ENCODE results near the gene RAE1.

RAE1 gene

DNA sequence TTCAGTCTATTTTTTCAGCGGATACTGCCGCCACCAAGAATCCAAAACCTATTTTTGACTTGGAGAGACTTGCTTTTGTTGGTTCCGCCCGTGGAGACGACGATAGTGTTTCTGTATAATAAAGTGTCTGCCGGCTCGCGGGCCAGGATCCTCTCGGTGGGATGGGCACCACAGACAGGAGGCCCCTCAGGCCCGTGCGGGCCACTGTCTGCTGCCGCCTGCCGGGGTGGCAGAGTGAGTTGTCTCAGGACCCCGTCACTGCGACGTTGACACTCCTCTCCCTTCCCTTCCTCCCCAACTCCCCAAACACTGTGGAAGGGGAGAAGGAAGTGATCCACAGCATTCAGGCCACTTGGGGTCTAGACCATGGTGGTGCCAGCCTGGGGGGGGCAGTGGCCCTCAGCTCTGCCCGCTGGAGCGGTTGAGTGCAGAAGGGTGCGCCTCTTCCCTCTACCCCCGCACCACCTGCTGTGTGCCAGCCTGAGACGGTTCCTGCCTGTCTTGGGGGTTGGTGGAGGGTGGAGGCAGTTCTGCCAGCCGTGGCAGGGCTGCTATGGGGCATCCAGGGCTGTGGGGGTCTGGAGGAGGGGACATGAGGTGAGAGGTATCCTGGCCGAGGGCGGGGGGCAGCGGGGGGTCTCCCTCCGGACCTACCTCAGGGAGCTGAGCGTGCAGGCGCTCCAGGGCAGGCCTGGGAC is 57.6 kb downstream of the RAE1 start:
- H3K27ac ChIP-seq: no peak overlapping the region
- no peak for TF ChIP-seq FOXP2 (optimal IDR thresholded peaks at IDR 0.05; ENCODE audit: control extremely low read depth, extremely low read length, insufficient read depth)
- TF ChIP-seq POLR2AphosphoS5 (IDR thresholded peaks at IDR 0.05; ENCODE audit: borderline replicate concordance, low read depth, low read length): no peak
- TF ChIP-seq EZH2 (IDR thresholded peaks at IDR 0.05): no peak
- H3K9ac ChIP-seq (ENCODE audit: insufficient read length): no peak overlapping the region
- H3K4me3 ChIP-seq: no peak overlapping the region
- peaks cover 52% of the 10 kb centered on the region for H3K36me3 ChIP-seq (ENCODE audit: insufficient read depth, low read length)
- DNase-seq (ENCODE audit: low read depth, low spot score): no peak
- no peaks in the 10 kb centered on the region for H3K9me3 ChIP-seq (ENCODE audit: low read depth, low read length)

DNA sequence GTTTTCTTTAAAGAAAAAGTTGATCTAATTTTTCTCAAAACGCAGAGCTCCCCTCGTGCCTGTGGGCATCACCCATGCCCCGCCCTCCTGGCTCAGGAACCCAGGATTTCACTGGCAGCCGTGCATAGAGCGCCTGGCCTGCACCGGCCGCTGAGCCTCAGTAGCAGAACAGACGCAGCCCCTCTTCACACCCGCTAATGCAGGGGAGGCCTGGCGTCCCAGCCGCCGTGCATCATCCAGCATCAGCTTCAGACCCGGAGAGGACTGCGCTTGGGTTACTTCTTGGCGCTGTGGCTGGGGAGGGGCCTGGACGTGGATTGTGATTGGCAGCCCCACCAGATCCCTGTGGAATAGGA is 58.2 kb downstream of the RAE1 start:
- H3K4me3 ChIP-seq: no peak overlapping the region
- no peak overlapping the region for H3K9ac ChIP-seq (ENCODE audit: insufficient read length)
- no peak overlapping the region for H3K27ac ChIP-seq
- H3K36me3 ChIP-seq (ENCODE audit: insufficient read depth, low read length): peaks cover 46% of the 10 kb centered on the region
- no peak for DNase-seq (ENCODE audit: low read depth, low spot score)
- TF ChIP-seq EZH2 (IDR thresholded peaks at IDR 0.05) (no peak), FOXP2 (optimal IDR thresholded peaks at IDR 0.05; ENCODE audit: control extremely low read depth, extremely low read length, insufficient read depth) (no peak), POLR2AphosphoS5 (IDR thresholded peaks at IDR 0.05; ENCODE audit: borderline replicate concordance, low read depth, low read length) (no peak)
- no peaks in the 10 kb centered on the region for H3K9me3 ChIP-seq (ENCODE audit: low read depth, low read length)

DNA sequence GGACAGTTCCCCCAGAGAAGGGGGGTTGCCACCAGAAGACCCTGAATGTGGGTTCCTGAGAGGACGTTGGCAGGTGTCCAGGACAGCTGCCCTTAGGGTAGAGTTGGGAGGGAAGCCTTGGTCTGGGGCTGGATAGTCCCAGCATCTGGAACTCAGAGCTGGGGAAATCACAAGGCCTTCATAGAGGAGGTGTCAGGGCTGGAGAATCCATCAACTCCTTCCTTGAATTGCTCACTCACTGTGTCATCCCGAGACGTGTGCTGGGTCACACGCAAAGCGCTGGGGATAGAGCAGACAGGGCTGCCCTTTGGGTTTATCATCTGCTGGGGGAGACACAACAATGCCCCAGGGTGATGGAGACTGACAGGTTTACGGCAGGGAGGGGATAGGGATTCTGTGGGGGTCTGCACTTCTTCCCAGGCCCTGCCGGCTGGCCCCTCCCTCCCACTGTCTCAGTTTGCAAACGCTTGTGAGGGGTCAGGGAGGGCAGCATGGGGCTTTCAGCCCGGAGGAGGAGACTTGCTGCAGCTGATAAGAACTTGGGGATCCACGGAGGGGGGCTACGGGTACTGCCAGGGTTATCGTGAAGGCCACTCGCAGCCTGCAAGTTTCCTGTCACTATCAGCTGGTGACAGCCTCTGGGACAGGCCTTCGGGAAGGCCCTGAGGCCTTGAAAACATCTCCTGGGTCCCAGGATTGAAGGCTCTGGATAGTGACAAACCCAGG is 58.8 kb downstream of the RAE1 start:
- H3K27ac ChIP-seq: no peak overlapping the region
- no peak for DNase-seq (ENCODE audit: low read depth, low spot score)
- H3K9me3 ChIP-seq (ENCODE audit: low read depth, low read length): no peaks in the 10 kb centered on the region
- TF ChIP-seq EZH2 (IDR thresholded peaks at IDR 0.05): no peak
- TF ChIP-seq POLR2AphosphoS5 (IDR thresholded peaks at IDR 0.05; ENCODE audit: borderline replicate concordance, low read depth, low read length): peak; percentile 56; the same call in 1 of the 2 replicates
- no peak overlapping the region for H3K4me3 ChIP-seq
- no peak overlapping the region for H3K9ac ChIP-seq (ENCODE audit: insufficient read length)
- peaks cover 41% of the 10 kb centered on the region for H3K36me3 ChIP-seq (ENCODE audit: insufficient read depth, low read length)

DNA sequence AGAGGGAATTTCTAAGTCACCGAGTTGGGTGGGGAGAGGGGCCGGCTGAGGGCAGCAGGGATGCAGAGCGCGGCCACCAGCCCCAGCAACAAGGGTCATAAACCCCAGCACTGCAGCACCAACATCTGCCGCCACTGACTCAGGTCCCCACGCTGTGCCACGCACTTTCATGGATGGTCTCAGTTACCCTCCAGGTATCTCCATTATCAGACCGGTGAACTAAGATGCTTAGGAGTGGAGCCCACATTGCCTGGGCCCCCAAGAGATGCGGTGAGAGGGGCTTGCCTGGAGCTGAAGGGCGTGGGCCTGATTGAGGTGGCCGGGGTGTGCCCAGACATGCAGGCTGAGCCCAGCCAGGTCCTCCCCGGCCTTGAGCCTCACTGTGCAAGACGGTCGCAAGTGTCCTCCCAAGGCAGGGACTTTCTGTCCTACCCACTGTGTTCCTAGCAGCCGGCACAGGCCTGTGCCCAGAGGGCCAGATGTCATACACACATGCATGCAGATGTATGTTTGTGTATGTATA is 59.4 kb downstream of the RAE1 start:
- Histone ChIP-seq H3K9me3 (ENCODE audit: low read depth, low read length) (no peaks in the 10 kb centered on the region), H3K4me3 (no peak overlapping the region), H3K36me3 (ENCODE audit: insufficient read depth, low read length) (peaks cover 35% of the 10 kb centered on the region), H3K9ac (ENCODE audit: insufficient read length) (no peak overlapping the region), H3K27ac (no peak overlapping the region)
- TF ChIP-seq POLR2AphosphoS5 (IDR thresholded peaks at IDR 0.05; ENCODE audit: borderline replicate concordance, low read depth, low read length) (no peak; the same call in 1 of the 2 replicates), FOXP2 (optimal IDR thresholded peaks at IDR 0.05; ENCODE audit: control extremely low read depth, extremely low read length, insufficient read depth) (no peak), EZH2 (IDR thresholded peaks at IDR 0.05) (no peak)
- no peak for DNase-seq (ENCODE audit: low read depth, low spot score)

DNA sequence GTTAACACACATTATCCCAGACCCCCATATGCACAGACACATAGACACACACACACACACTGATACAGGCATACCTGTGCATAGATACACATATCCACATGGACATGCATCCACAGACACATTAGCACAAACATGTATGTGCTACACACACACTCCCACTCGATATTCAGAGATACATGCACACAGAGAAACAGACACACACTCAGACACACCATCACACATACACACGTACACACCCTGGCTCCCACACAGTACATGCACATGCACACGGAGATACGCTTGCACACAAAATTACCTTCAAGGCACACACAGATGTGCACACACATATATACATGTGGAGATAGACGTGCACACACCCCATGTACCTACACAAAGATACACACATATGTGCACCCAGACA is 59.9 kb downstream of the RAE1 start:
- no peak for DNase-seq (ENCODE audit: low read depth, low spot score)
- Histone ChIP-seq H3K4me3 (no peak overlapping the region), H3K9me3 (ENCODE audit: low read depth, low read length) (no peaks in the 10 kb centered on the region), H3K27ac (no peak overlapping the region), H3K9ac (ENCODE audit: insufficient read length) (no peak overlapping the region), H3K36me3 (ENCODE audit: insufficient read depth, low read length) (peaks cover 32% of the 10 kb centered on the region)
- TF ChIP-seq POLR2AphosphoS5 (IDR thresholded peaks at IDR 0.05; ENCODE audit: borderline replicate concordance, low read depth, low read length): no peak

DNA sequence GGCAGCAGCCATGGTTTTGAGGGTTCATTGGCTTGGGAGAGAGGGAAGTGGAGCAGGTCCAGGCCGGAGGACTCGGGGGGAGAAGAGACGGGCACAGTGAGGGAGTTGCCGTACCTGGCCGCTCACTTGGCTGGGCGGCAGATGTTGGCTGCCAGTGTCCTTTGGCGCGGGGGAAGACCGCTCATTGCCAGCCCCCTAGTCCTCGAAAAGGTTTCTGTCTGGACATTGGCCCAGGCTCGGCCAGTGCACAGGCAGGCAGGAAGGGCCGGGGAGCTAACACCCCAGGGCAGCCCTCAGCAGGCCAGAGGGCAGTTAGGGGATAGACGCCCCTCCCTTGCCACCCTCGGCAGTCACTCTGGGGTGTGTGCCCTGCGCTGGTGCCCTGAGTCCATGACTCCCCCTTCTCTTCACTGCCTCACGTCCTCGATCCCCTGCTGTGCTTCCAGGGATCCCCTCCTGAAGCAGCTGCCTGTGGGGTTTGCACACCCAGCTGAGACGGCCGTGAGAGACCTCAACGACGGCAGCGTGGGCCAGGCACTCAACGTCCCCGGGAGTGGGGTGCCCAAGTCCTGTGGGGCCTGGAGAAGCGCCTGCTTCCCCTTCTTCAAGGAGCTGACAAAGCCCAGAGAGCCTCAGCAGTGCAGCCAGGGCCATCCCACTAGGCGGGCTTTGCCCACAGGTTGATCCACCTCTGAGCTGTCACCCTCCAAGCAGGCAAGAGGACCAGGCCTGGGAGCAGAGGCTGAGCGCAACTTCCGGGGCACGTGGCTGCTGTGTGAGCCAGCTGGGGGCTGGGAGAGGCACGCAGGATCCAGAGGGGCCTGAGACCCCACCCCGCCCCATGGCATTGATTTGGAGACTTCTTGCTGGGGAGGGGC is 60.6 kb downstream of the RAE1 start:
- Histone ChIP-seq H3K4me3 (no peak overlapping the region), H3K9me3 (ENCODE audit: low read depth, low read length) (no peaks in the 10 kb centered on the region), H3K9ac (ENCODE audit: insufficient read length) (no peak overlapping the region), H3K27ac (no peak overlapping the region), H3K36me3 (ENCODE audit: insufficient read depth, low read length) (peaks cover 28% of the 10 kb centered on the region)
- TF ChIP-seq FOXP2 (optimal IDR thresholded peaks at IDR 0.05; ENCODE audit: control extremely low read depth, extremely low read length, insufficient read depth): no peak
- TF ChIP-seq EZH2 (IDR thresholded peaks at IDR 0.05): no peak
- no peak for TF ChIP-seq POLR2AphosphoS5 (IDR thresholded peaks at IDR 0.05; ENCODE audit: borderline replicate concordance, low read depth, low read length)
- no peak for DNase-seq (ENCODE audit: low read depth, low spot score)

DNA sequence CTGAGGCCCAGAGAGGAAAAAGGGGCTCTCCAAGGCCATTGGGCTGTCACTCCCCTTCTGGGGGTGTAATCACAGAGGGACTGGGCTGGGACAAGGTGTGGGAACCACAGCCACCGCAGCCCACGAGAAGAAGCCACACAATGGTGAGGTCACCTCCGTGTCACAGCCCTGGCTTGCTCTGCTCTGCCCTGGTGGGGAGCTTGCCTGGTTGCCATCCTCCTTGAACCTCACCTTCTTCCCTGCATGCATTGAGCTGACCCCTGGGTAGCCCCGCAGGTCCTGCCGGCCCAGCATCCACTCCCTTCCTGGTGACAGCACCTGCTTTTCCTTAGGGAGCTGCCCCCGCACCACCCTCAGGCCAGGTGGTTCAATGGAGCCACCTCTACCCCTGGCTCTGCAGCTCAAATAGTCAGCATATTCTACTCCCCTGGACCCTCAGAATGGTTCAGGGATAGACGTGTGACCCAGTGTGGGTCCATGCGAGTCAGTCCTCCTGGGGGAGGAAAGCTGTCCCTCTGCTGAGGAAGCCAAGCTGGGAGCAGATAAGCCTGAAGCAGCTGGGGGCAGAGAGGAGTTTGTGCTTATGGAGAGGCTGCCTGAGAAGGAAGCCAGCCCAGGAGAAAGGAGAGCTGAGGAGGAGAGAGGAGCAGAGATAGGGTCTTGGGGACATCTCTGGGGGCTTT is 61.4 kb downstream of the RAE1 start:
- no peak overlapping the region for H3K27ac ChIP-seq

DNA sequence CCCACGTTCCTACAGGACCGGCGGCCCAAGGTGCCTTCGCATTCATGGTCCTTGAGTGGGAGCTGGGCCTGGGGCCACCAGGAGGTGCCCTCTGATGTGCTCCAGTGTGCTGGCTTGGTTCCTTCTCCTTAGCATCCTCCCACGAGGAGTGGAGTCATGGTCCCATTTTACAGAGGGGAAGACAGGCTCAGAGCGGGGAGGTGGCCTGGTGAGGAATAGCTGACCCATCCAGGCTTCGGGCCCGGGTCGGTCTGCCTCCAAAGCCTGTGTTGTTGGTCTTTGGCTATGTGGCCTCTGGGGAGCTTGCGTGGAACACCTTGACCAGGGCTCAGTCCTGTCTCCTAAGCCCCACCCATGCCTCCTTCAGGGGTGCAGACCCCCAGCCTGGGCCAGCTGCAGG is 62.9 kb downstream of the RAE1 start:
- Histone ChIP-seq H3K36me3 (ENCODE audit: insufficient read depth, low read length) (peaks cover 7% of the 10 kb centered on the region; the same call in 1 of the 2 replicates), H3K4me3 (no peak overlapping the region), H3K9ac (ENCODE audit: insufficient read length) (no peak overlapping the region), H3K27ac (no peak overlapping the region), H3K9me3 (ENCODE audit: low read depth, low read length) (no peaks in the 10 kb centered on the region)
- DNase-seq (ENCODE audit: low read depth, low spot score): no peak
- no peak for TF ChIP-seq POLR2AphosphoS5 (IDR thresholded peaks at IDR 0.05; ENCODE audit: borderline replicate concordance, low read depth, low read length)
- no peak for TF ChIP-seq FOXP2 (optimal IDR thresholded peaks at IDR 0.05; ENCODE audit: control extremely low read depth, extremely low read length, insufficient read depth)
- no peak for TF ChIP-seq EZH2 (IDR thresholded peaks at IDR 0.05)

More for the DNA sequence above, 61.4 kb downstream of the RAE1 start:
- TF ChIP-seq EZH2 (IDR thresholded peaks at IDR 0.05) (no peak), FOXP2 (optimal IDR thresholded peaks at IDR 0.05; ENCODE audit: control extremely low read depth, extremely low read length, insufficient read depth) (no peak)
- Histone ChIP-seq H3K9me3 (ENCODE audit: low read depth, low read length) (no peaks in the 10 kb centered on the region), H3K9ac (ENCODE audit: insufficient read length) (no peak overlapping the region), H3K36me3 (ENCODE audit: insufficient read depth, low read length) (peaks cover 22% of the 10 kb centered on the region), H3K4me3 (no peak overlapping the region)
- no peak for DNase-seq (ENCODE audit: low read depth, low spot score)
